H7 (cell line): Measurements from ENCODE around the gene SMC3. TPM values are rescaled to one million over a fixed set of nuclear protein-coding genes. Genes with fewer than 3 reads are reported as not detected.
"Not testable (repeated sequence)": the region's sequence is repeated elsewhere in the genome, so short reads cannot be mapped to it uniquely, and the experiment has no call there.

Source experiments
- DNase-seq: peaks from one replicate; pipeline ENCODE4 v3.0.0; 2012
- H3K27me3 ChIP-seq: 2 replicates; pipeline ENCODE4 v1.6.0; 2011; ENCODE audit warnings: mild to moderate bottlenecking, low read length; ENCODE audit not compliant: control insufficient read depth, insufficient read depth
- H3K36me3 ChIP-seq: replicated peaks from 2 replicates; pipeline ENCODE4 v1.5.1; 2011; ENCODE audit warnings: low read length; ENCODE audit not compliant: control insufficient read depth, insufficient read depth
- H3K4me3 ChIP-seq: 2 replicates; pipeline ENCODE4 v1.5.1; 2011; ENCODE audit warnings: low read depth, mild to moderate bottlenecking, control low read depth, low read length, moderate library complexity; ENCODE audit not compliant: insufficient read depth
- total RNA-seq: library from RNA; depleted of rRNA; stranded (reverse); fragments of >200 nt; shearing (Covaris generic); gene quantifications from 2 replicates; pipeline ENCODE4 v1.2.3, GENCODE V29; 2014

Gene SMC3
- total RNA-seq, 1 experiment from 2014 or later, result 33.1 TPM

- DNase-seq, result peak; percentile 19
- peaks cover 7% of the 10 kb centered on the region for H3K27me3 ChIP-seq
- H3K4me3 ChIP-seq, result no peak overlapping the region
- no peaks in the 10 kb centered on the region for H3K36me3 ChIP-seq
These were observed 69.5 kb downstream of the SMC3 start for GRCh38 chr10:110636932-110637557.

DNA sequence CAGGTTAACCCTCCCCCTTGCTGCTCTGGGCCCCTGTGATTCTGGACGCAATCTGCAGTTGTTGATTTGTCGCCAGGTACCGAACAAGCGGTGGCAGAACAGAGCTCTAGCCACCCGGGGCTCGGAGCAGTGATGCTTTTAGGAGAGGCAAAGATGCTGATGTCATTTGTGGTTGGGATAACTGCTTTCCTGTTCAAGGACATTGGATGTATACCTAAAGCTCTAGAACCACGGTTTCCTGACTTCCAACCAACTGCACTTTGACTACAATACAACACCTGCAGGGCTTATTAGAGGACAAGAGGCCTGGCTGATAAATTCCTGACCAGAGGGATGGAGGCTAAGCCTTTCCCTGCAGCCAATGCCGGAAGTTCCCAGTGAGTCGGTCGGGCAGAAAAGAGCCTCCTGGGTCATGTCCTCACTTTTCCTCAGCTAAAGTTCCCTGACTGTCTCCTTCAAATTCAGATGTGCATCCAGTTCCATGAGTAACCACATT lies 70.1 kb downstream of the SMC3 start:
- DNase-seq, result peak; percentile 19
- Histone ChIP-seq H3K27me3 (peaks cover 13% of the 10 kb centered on the region), H3K36me3 (no peaks in the 10 kb centered on the region), H3K4me3 (no peak overlapping the region)

- H3K27me3 ChIP-seq, result peaks cover 20% of the 10 kb centered on the region
- H3K4me3 ChIP-seq, result no peak overlapping the region
- DNase-seq, result no peak
- no peaks in the 10 kb centered on the region for H3K36me3 ChIP-seq
These were observed 70.8 kb downstream of the SMC3 start for GRCh38 chr10:110638319-110638718.

DNA sequence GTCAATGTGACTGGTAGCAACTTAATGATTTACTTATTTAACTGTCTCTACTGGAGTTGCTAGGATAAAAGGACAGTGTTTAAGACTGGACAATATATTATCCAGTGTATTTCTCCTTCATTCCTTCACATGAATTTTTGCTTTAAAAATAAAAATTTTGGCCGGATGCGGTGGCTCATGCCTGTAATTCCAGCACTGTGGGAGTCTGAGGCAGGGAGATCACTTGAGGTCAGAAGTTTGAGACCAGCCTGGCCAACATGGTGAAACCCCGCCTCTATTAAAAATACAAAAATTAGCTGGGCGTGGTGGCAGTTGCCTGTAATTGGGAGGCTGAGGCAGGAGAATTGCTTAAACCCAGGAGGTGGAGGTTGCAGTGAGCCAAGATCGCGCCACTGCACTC lies 71.6 kb downstream of the SMC3 start:
- DNase-seq, result not testable (repeated sequence)

GRCh38 chr10:110639858-110640257 lies 72.4 kb downstream of the SMC3 start:
- DNase-seq, result not testable (repeated sequence)

More for the DNA sequence above, 71.6 kb downstream of the SMC3 start:
- not testable (repeated sequence) for H3K36me3 ChIP-seq, H3K4me3 ChIP-seq
- H3K27me3 ChIP-seq, result peaks cover 27% of the 10 kb centered on the region

GRCh38 chr10:110641256-110641655 lies 73.8 kb downstream of the SMC3 start:
- peak; percentile 70 for DNase-seq
- peaks cover 47% of the 10 kb centered on the region for H3K27me3 ChIP-seq

More at GRCh38 chr10:110639858-110640257, 72.4 kb downstream of the SMC3 start:
- H3K36me3 ChIP-seq, H3K4me3 ChIP-seq: not testable (repeated sequence)
- peaks cover 35% of the 10 kb centered on the region for H3K27me3 ChIP-seq

DNA sequence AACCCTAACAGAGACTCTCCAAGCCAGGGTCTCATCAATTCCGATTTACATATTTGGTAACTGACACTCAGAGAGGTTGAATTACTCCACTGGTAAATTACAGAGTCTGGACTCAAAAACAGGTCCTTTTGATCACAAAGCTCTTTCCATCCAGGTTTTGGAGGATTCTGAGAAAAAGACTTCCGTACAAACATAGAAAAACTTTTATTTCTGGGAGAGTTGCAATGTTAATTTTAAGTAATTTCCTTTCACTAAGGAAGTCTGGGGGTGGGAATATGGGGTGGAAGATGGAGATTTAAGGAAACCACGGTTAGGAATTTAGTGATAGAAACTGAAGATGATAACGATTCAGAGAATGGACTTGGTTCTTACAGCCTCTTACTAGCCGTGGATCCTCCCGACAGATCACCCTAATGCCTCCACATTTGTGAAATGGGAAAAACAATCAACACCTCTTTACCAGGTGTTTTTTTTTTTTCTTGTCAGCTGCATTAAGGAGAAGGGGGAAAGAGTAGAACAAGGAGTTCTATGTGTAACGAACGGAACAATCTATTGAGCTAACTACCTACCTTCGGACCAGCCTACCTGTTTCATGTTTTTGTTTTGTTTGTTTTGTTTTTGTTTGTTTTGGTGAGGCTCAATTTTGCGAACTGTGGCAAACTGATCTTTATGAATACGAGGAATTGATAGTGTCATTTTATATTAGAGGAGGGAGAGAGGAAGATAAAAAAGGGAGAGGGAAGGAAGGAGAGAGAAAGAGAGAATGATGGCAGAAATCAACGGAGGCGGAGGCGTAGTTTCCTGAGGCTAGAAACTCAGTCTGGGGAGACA lies 74.9 kb downstream of the SMC3 start:
- no peaks in the 10 kb centered on the region for H3K36me3 ChIP-seq
- peak overlapping the region; percentile 65 for H3K4me3 ChIP-seq
- peaks cover 53% of the 10 kb centered on the region for H3K27me3 ChIP-seq
- DNase-seq, result no peak

More at GRCh38 chr10:110641256-110641655, 73.8 kb downstream of the SMC3 start:
- Histone ChIP-seq H3K4me3 (no peak overlapping the region), H3K36me3 (no peaks in the 10 kb centered on the region)

- DNase-seq, result peak; percentile 64
- Histone ChIP-seq H3K36me3 (no peaks in the 10 kb centered on the region), H3K4me3 (peak overlapping the region; percentile 65), H3K27me3 (peaks cover 53% of the 10 kb centered on the region)
These were observed 75.6 kb downstream of the SMC3 start for GRCh38 chr10:110643035-110643652.

DNA sequence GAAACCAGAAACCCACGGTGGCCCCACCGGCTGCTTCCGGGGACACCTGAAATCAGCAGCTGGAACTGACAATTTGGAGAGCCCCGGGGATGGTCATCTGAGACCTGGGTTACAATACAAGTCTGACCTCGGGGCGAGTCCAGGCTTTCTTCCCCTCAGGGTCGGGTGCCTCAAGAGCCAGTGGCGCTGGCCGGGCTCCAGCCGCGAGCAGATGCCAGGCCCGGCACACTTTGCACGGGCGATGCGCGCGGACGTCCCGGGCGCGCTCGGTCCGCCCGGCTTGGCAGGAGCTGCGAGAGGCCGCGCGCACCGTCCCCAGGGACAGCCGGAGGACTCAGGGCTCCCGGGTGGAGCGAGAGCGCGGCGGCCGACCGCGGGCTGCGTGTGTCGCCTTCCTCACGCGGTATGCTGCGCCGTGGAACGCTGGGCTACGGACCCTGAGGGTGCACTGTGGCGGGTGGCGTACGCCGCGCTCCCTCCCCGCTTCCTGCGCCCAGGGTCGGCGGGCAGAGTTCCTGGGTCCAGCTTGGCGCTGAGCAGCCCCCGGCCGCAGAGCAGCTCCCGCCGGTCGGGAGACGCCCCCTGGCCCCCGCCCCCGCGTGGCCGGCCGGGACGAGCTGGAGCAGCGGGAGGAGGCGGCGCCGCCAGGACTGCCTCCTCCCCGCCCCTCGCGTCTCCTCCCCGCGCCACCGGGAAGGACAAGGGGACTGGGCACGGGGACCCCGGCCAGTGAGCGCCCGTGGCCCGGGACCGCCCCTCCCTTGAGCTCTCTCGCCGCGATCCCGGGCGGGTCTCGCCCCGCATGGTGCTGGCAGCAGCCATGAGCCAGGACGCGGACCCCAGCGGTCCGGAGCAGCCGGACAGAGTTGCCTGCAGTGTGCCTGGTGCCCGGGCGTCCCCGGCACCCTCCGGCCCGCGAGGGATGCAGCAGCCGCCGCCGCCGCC lies 76.4 kb downstream of the SMC3 start, which contains the start of gene RBM20:
RBM20 (plus strand) TSS at position 684 of the 945 bp plus-strand sequence; CDS start at position 803, 119 bp downstream.
- peak within 1 kb of the TSS; percentile 65 for H3K4me3 ChIP-seq
- peak; percentile 82 for DNase-seq
- H3K27me3 ChIP-seq, result peaks cover 53% of the 10 kb centered on the region
- H3K36me3 ChIP-seq, result no peaks in the 10 kb centered on the region

GRCh38 chr10:110644598-110645462 lies 77.3 kb downstream of the SMC3 start:
- DNase-seq, result no peak
- H3K36me3 ChIP-seq, result no peaks in the 10 kb centered on the region
- H3K4me3 ChIP-seq, result peak overlapping the region; percentile 65
- H3K27me3 ChIP-seq, result peaks cover 53% of the 10 kb centered on the region

GRCh38 chr10:110646417-110647135 lies 79.1 kb downstream of the SMC3 start:
- H3K36me3 ChIP-seq, result no peaks in the 10 kb centered on the region
- DNase-seq, result no peak
- no peak overlapping the region for H3K4me3 ChIP-seq
- H3K27me3 ChIP-seq, result peaks cover 50% of the 10 kb centered on the region

- no peak overlapping the region for H3K4me3 ChIP-seq
- peaks cover 45% of the 10 kb centered on the region for H3K27me3 ChIP-seq
- no peak for DNase-seq
- no peaks in the 10 kb centered on the region for H3K36me3 ChIP-seq
These were observed 79.6 kb downstream of the SMC3 start for GRCh38 chr10:110647136-110647430.
